RWPE2 (cell line): Measurements from ENCODE around the gene FANCC.

Experiments used
- ATAC-seq: fragments of 200-7000 bp; cut with Tn5 transposase; 3 replicates; pipeline ENCODE4 v1.9.1; 2021; ENCODE audit warnings: low read depth
- DNase-seq: peaks from one replicate; pipeline ENCODE4 v3.0.0-alpha.2; 2020; ENCODE audit warnings: low spot score
- H3K27ac ChIP-seq: fragments of 450-650 bp; 2 replicates; pipeline ENCODE4 v1.5.1; 2017; ENCODE audit warnings: mild to moderate bottlenecking; ENCODE audit not compliant: poor library complexity, severe bottlenecking
- H3K27me3 ChIP-seq: fragments of 250-450 bp; sonication (Bioruptor Pico); 2 replicates; pipeline ENCODE4 v1.5.1; 2021; ENCODE audit warnings: mild to moderate bottlenecking, moderate library complexity; ENCODE audit not compliant: insufficient read depth, poor library complexity, severe bottlenecking
- H3K36me3 ChIP-seq: fragments of 250-450 bp; sonication (Bioruptor Pico); 2 replicates; pipeline ENCODE4 v1.5.1; 2020; ENCODE audit warnings: low read depth, mild to moderate bottlenecking, moderate library complexity
- H3K4me1 ChIP-seq: fragments of 250-450 bp; sonication (Bioruptor Pico); 2 replicates; pipeline ENCODE4 v1.5.1; 2021; ENCODE audit warnings: mild to moderate bottlenecking, moderate library complexity; ENCODE audit not compliant: insufficient read depth, poor library complexity, severe bottlenecking
- H3K4me3 ChIP-seq: fragments of 250-450 bp; sonication (Bioruptor Pico); 2 replicates; pipeline ENCODE4 v1.5.1; 2021; ENCODE audit warnings: mild to moderate bottlenecking, moderate library complexity; ENCODE audit not compliant: severe bottlenecking
- H3K9me3 ChIP-seq: fragments of 250-450 bp; sonication (Bioruptor Pico); 2 replicates; pipeline ENCODE4 v1.5.1; 2021; ENCODE audit warnings: mild to moderate bottlenecking, moderate library complexity; ENCODE audit not compliant: severe bottlenecking
- CTCF ChIP-seq: fragments of 450-650 bp; IDR thresholded peaks from one replicate; pipeline ENCODE4 v1.5.1; 2017; ENCODE audit warnings: mild to moderate bottlenecking, moderate library complexity; ENCODE audit not compliant: poor library complexity, severe bottlenecking

Gene FANCC

GRCh38 chr9:95082401-95083084 lies 235.0 kb downstream of the FANCC start:
- Histone ChIP-seq H3K27ac (no peak overlapping the region), H3K4me1 (no peaks in the 10 kb centered on the region), H3K36me3 (peaks cover 81% of the 10 kb centered on the region), H3K27me3 (no peaks in the 10 kb centered on the region), H3K4me3 (no peak overlapping the region), H3K9me3 (no peaks in the 10 kb centered on the region)
- TF ChIP-seq CTCF, result no peak
- no peak for DNase-seq
- ATAC-seq, result no peak

GRCh38 chr9:95081998-95082397 lies 235.5 kb downstream of the FANCC start:
- Histone ChIP-seq H3K27ac (no peak overlapping the region), H3K4me1 (no peaks in the 10 kb centered on the region), H3K9me3 (no peaks in the 10 kb centered on the region), H3K27me3 (no peaks in the 10 kb centered on the region), H3K4me3 (no peak overlapping the region), H3K36me3 (peaks cover 85% of the 10 kb centered on the region)
- ATAC-seq, result no peak
- DNase-seq, result no peak
- no peak for TF ChIP-seq CTCF

- H3K36me3 ChIP-seq, result peaks cover 85% of the 10 kb centered on the region
- ATAC-seq, result no peak
Measured at GRCh38 chr9:95080961-95081647, 236.4 kb downstream of the FANCC start.

GRCh38 chr9:95079461-95079860 lies 238.0 kb downstream of the FANCC start:
- DNase-seq (no peak), ATAC-seq (no peak)
- Histone ChIP-seq H3K9me3 (no peaks in the 10 kb centered on the region), H3K27ac (no peak overlapping the region), H3K36me3 (peaks cover 91% of the 10 kb centered on the region), H3K4me3 (no peak overlapping the region), H3K4me1 (no peaks in the 10 kb centered on the region), H3K27me3 (no peaks in the 10 kb centered on the region)
- TF ChIP-seq CTCF, result no peak

More at GRCh38 chr9:95080961-95081647, 236.4 kb downstream of the FANCC start:
- Histone ChIP-seq H3K4me1 (no peaks in the 10 kb centered on the region), H3K9me3 (no peaks in the 10 kb centered on the region), H3K4me3 (no peak overlapping the region), H3K27ac (no peak overlapping the region), H3K27me3 (no peaks in the 10 kb centered on the region)
- no peak for DNase-seq
- TF ChIP-seq CTCF, result no peak

- Histone ChIP-seq H3K36me3 (peaks cover 92% of the 10 kb centered on the region), H3K4me1 (no peaks in the 10 kb centered on the region), H3K27ac (no peak overlapping the region), H3K9me3 (no peaks in the 10 kb centered on the region), H3K4me3 (no peak overlapping the region), H3K27me3 (no peaks in the 10 kb centered on the region)
- ATAC-seq, result 0 out of 3 replicates have a peak, but pooled peaks have one; percentile 38
- TF ChIP-seq CTCF, result no peak
- DNase-seq, result no peak
Measured at GRCh38 chr9:95078939-95079338, 238.6 kb downstream of the FANCC start.
